Endothelial cell of umbilical vein (primary cell): ENCODE measurements around the gene KCNK15.

ENCODE experiments used
- CTCF ChIP-seq, 2 donors: IDR thresholded peaks; 1 replicate in 1 of 2; 2 replicates in 1 of 2; pipeline ENCODE4 v1.5.1; 2011; ENCODE audit warnings: low read length in 2 of 2, mild to moderate bottlenecking in 2 of 2, moderate library complexity in 2 of 2, control low read depth in 1 of 2, inconsistent platforms in 1 of 2, low read depth in 1 of 2; ENCODE audit not compliant: insufficient read depth in 1 of 2; ENCODE audit errors: extremely low read depth in 1 of 2
- POLR2AphosphoS5 ChIP-seq: IDR thresholded peaks from 2 replicates; pipeline ENCODE4 v1.6.1; 2012; ENCODE audit warnings: low read depth, mild to moderate bottlenecking, control low read depth, low read length, moderate library complexity; ENCODE audit not compliant: insufficient read depth

GRCh38 chr20:44724423-44725091, 21.1 kb upstream of the KCNK15 start:
- no peak for TF ChIP-seq POLR2AphosphoS5
- TF ChIP-seq CTCF (IDR thresholded peaks at IDR 0.05; ENCODE audit: extremely low read depth in 1 of 2, insufficient read depth in 1 of 2, low read depth in 1 of 2, low read length in 2 of 2), result no peak
